Upper lobe of right lung (tissue), 1 donor: ENCODE data around the gene CBX3. TPM values are rescaled to one million over a fixed set of nuclear protein-coding genes. Genes with fewer than 3 reads are reported as not detected.

ENCODE experiments used
- ATAC-seq: fragments of 200-7000 bp; cut with Tn5 transposase; one replicate; pipeline ENCODE4 v1.9.1; 2020; ENCODE audit warnings: mild to moderate bottlenecking, moderate library complexity
- DNase-seq: peaks from one replicate; pipeline ENCODE4 v3.0.0-alpha.2; 2020
- H3K27ac ChIP-seq: fragments of 200-600 bp; one replicate; pipeline ENCODE4 v1.8.0; 2022
- H3K27me3 ChIP-seq: fragments of 200-600 bp; one replicate; pipeline ENCODE4 v1.8.0; 2022; ENCODE audit warnings: mild to moderate bottlenecking
- H3K36me3 ChIP-seq: fragments of 200-600 bp; one replicate; pipeline ENCODE4 v1.8.0; 2022
- H3K4me1 ChIP-seq: fragments of 200-600 bp; one replicate; pipeline ENCODE4 v1.8.0; 2022
- H3K4me3 ChIP-seq: fragments of 200-600 bp; one replicate; pipeline ENCODE4 v1.8.0; 2022; ENCODE audit warnings: mild to moderate bottlenecking
- H3K9me3 ChIP-seq: fragments of 200-600 bp; one replicate; pipeline ENCODE4 v1.8.0; 2022
- intact Hi-C: fragments of 100-400 bp; cut with DNase I; formaldehyde crosslinking; loops from one replicate; pipeline ENCODE4 v1.11.0; 2022
- total RNA-seq: library from RNA; stranded (reverse); fragmentation: NEBNext Ultra II Directional; extraction: Animal tissue kit (Norgen Biotek cat#: 25700); gene quantifications from one replicate; pipeline ENCODE4 v1.2.1, GENCODE V29; 2021
- TF ChIP-seq, protein P1 (sequence below): fragments of 200-600 bp; IDR thresholded peaks from one replicate; pipeline ENCODE4 v1.8.0; 2022; ENCODE audit warnings: antibody characterized with exemption
- donor health status: DM: no; HTN: yes; CAD: no; lungs with severe emphysema.

CBX3 gene
- total RNA-seq, 1 donor from 2014 or later: 83.8 TPM

DNA sequence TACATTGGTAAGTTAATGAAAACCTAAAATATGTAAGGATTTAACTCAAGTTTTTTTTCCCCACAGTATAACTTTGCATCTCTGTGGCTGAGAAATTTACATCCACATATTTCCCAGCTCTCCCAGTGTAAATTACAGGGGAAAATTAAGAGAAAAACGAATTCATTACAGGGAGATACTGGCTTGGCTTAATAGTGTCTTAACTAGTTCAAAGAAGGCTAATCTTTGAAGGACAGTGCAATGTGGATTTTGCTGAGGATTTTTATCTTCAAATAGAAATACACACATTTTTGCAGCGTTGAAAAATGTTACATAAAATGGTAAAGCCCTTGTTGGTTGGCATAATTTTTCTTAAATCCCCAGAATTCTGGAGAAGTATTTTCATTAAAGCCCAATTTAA is 1.5 kb downstream of the CBX3 start:
- peaks cover 35% of the 10 kb centered on the region for H3K36me3 ChIP-seq
- ATAC-seq (no peak), DNase-seq (no peak)
- TF ChIP-seq, protein P1, sequence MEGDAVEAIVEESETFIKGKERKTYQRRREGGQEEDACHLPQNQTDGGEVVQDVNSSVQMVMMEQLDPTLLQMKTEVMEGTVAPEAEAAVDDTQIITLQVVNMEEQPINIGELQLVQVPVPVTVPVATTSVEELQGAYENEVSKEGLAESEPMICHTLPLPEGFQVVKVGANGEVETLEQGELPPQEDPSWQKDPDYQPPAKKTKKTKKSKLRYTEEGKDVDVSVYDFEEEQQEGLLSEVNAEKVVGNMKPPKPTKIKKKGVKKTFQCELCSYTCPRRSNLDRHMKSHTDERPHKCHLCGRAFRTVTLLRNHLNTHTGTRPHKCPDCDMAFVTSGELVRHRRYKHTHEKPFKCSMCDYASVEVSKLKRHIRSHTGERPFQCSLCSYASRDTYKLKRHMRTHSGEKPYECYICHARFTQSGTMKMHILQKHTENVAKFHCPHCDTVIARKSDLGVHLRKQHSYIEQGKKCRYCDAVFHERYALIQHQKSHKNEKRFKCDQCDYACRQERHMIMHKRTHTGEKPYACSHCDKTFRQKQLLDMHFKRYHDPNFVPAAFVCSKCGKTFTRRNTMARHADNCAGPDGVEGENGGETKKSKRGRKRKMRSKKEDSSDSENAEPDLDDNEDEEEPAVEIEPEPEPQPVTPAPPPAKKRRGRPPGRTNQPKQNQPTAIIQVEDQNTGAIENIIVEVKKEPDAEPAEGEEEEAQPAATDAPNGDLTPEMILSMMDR: no peak
- intact Hi-C loops: no loop called here
- peak overlapping the region; percentile 89 for H3K4me3 ChIP-seq
- no peak overlapping the region for H3K27ac ChIP-seq
- no peaks in the 10 kb centered on the region for H3K9me3 ChIP-seq
- H3K27me3 ChIP-seq: no peaks in the 10 kb centered on the region
- peaks cover 23% of the 10 kb centered on the region for H3K4me1 ChIP-seq

DNA sequence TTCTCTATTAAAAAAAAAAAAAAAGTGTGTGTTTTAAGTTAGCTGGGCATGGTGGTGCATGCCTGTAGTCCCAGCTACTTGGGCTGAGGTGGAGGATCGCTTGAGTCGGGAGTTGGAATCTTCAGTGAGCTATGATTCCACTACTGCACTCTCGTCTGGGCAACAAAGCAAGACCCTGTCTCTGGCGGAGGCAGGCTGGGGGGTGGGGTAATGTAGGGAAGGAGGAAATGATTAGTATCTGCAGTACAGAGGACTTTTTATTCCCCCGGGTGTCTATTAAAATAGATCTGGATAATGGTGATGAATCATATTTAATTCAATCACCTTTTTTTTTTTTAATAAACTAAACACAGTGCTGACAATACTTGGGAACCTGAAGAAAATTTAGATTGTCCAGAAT is 6.5 kb downstream of the CBX3 start:
- Histone ChIP-seq H3K9me3 (no peaks in the 10 kb centered on the region), H3K27me3 (no peaks in the 10 kb centered on the region), H3K36me3 (peaks cover 70% of the 10 kb centered on the region), H3K4me3 (no peak overlapping the region), H3K4me1 (peaks cover 20% of the 10 kb centered on the region), H3K27ac (no peak overlapping the region)
- TF ChIP-seq, protein P1: no peak
- intact Hi-C loops: no loop called here
- no peak for DNase-seq
- ATAC-seq: no peak

DNA sequence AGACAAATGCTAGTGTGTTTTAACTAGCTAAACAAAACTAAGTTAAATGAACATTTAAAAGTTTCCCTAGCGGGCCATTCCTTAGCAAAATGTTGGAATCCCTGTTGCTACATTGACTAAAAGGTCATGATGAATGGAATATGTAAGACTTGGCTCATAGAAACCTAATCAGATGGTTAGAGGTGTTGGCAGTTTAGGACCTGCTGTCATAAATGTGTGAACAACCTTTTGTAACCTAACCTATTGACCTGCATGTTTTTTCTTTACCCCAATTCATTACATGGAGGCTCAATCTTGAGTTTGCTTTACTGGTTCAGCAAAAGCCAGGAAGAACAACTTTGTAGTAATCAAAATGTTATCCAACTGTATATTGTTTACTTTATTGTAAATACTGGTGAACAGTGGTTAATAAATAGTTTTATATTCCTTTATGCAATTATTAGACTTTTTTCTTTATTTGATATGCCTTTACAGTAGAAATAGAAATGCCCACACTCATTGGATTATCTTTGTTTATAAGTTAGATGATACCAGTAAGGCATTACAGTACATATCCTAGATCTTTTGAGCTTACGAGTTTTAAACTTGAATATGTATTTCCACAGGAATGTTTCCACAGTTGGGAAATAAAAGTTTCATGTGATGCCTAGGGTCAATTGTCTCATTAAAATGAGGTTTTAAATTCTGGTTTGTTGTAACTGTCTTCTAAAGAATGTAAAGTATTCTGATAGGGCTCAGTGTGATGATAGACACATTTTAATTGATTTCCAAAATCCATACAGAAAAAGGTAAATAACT is 11.6 kb downstream of the CBX3 start:
- no peak for ATAC-seq
- no peaks in the 10 kb centered on the region for H3K9me3 ChIP-seq
- H3K27me3 ChIP-seq: no peaks in the 10 kb centered on the region
- no peak overlapping the region for H3K27ac ChIP-seq
- intact Hi-C loops: no loop called here
- TF ChIP-seq, protein P1: no peak
- peaks cover 48% of the 10 kb centered on the region for H3K36me3 ChIP-seq
- H3K4me1 ChIP-seq: no peaks in the 10 kb centered on the region
- DNase-seq: no peak
- no peak overlapping the region for H3K4me3 ChIP-seq

DNA sequence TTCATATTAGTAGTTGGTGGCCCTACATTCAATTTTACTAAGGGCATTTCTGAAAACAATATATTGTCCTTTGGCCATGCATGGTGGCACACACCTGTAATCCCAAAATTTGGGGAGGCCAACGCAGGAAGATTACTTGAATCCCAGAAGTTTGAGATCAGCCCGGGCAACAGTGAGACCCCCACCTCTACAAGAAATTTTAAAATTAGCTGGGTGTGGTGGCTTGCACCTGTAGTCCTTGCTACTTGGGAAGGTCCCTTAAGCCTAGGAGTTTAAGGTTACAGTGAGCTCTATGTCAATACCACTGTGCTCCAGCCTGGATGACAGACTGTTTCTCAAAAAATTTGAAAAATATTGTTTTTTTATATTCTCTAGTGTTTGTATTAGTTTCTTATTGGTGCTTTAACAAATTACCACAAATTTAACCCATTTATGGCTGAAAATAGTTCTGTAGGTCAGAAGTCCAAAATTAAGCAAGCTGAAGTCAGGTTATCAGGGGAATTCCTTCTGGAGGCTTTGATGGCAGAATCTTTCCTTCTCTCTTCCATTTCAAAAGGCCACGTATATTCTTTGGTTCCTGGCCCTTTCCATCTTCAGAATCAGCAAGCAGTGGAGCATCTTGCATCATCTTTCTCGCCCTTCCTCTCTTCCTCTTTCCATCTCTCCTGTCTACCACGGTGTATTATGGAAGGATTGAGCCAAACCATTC is 12.4 kb downstream of the CBX3 start:
- H3K27ac ChIP-seq: no peak overlapping the region
- H3K36me3 ChIP-seq: peaks cover 39% of the 10 kb centered on the region
- TF ChIP-seq, protein P1: no peak
- no peak for DNase-seq
- ATAC-seq: no peak
- no peaks in the 10 kb centered on the region for H3K4me1 ChIP-seq
- intact Hi-C loops: no loop called here
- H3K27me3 ChIP-seq: no peaks in the 10 kb centered on the region
- H3K4me3 ChIP-seq: no peak overlapping the region
- H3K9me3 ChIP-seq: no peaks in the 10 kb centered on the region

DNA sequence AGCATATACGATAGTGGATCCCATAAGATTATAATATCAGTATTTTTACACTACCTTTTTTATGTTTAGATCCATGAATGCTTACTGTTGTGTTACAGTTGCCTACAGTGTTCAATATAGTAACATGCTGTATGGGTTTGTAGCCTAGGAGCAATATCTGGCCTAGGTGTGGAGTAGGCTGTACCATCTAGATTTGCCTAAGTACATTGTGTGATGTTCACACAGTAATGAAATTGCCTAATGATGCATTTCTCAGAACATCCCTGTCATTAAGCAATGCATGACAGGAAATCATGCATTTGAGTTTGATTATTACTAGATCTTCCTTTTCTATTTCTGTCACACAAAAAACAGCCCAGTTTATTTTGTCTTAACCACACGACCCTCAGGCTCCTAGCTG is 14.5 kb downstream of the CBX3 start:
- DNase-seq: no peak
- ATAC-seq: peak; percentile 27
- Histone ChIP-seq H3K4me3 (no peak overlapping the region), H3K36me3 (peaks cover 18% of the 10 kb centered on the region), H3K27ac (no peak overlapping the region), H3K27me3 (no peaks in the 10 kb centered on the region), H3K9me3 (no peaks in the 10 kb centered on the region), H3K4me1 (no peaks in the 10 kb centered on the region)
- TF ChIP-seq, protein P1: no peak
- intact Hi-C loops: no loop called here
